ENCODE data around the gene AMN. TPM values are rescaled to one million over a fixed set of nuclear protein-coding genes. Genes with fewer than 3 reads are reported as not detected.

AMN gene
- total RNA-seq, 1 donor from 2014 or later = 11.8 TPM

DNA sequence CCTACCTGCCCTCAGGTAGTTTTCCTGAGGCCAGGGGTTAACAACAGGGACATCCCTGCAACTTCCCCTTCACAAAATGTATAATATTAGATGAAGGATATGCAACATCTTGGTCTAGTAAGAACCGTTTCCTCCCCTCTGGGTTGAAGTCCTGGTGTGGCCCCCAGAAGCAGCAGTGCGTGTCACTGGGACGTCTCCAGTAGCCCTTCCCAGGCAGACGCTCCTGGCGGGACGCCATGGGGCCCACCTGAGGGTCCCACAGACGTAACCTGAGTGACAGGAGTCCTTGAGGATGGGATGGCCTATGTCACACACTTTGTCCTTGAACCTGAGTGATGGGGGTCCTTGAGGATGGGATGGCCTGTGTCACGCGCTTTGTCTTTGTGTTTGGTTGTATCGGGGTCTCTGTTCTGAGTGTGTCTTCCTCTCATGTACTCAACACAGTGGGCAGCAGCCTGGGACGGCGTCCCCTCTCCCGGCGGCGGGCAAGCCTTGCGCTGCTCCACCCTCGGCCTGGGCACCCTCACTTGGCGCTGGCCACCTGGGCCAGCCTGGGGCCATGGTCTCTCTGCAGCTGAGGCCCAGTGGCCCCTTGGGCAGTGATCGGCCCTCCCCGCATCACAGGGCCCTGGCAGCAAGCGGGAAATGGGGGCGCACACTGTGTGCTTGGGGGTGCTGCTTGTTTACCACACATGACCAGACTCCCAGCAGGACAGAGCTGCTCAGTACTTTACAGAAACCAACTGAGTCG lies 14.3 kb upstream of the AMN start:
- Histone ChIP-seq H3K27ac (no peak overlapping the region), H3K36me3 (peaks cover 0 to 39% of the 10 kb centered on the region in 2 donors), H3K27me3 (no peaks in the 10 kb centered on the region), H3K9me3 (no peaks in the 10 kb centered on the region), H3K4me1 (no peaks in the 10 kb centered on the region), H3K4me3 (no peak overlapping the region)
- intact Hi-C loops (cut with DNase I) = no loop called here
- no peak for DNase-seq (ENCODE audit: extremely low spot score in 2 of 2)
- TF ChIP-seq POLR2AphosphoS5 (IDR thresholded peaks at IDR 0.05; ENCODE audit: insufficient read depth in 1 of 2, low read depth in 1 of 2) = no peak
- TF ChIP-seq CTCF (IDR thresholded peaks at IDR 0.05) = no peak
- TF ChIP-seq POLR2A (IDR thresholded peaks at IDR 0.05) = no peak

DNA sequence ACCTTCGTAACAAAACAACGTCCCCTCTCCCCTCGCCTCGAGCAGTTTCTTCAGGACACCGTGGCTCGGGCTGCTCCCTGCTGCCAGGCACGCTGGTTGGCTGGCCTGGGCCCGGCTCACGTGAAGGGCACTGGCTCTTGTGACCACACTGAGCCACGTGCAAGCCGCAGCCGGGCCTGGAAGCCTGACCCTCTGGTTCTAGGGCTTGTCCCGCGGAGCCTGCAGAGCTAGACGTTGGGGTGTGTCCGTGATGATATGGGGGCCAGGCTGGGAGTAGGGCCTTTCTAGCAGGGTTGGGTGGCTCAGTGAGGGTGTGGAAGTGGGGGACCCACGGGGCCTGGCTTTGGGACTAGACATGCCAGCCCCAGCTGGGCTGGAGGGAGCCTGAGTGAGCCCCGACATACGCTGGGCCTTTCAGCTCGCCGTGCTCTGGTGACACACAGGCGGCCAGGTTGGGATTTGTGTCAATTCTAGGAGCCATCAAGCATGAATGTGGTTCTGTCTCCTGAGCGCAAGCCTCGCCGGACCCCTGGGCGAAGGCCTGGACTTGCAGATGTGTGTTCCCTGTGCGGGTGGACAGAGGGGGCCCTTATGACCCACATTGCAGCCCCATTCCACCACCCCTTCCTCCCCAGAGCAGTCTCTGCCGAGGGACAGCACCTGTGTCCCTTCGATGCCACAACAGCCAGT lies 13.6 kb upstream of the AMN start:
- H3K36me3 ChIP-seq = peaks cover 0 to 31% of the 10 kb centered on the region in 2 donors
- TF ChIP-seq POLR2A (IDR thresholded peaks at IDR 0.05) (no peak), CTCF (IDR thresholded peaks at IDR 0.05) (no peak), POLR2AphosphoS5 (IDR thresholded peaks at IDR 0.05; ENCODE audit: insufficient read depth in 1 of 2, low read depth in 1 of 2) (no peak)
- no peak for DNase-seq (ENCODE audit: extremely low spot score in 2 of 2)
- no peak overlapping the region for H3K4me3 ChIP-seq
- no peak overlapping the region for H3K27ac ChIP-seq
- H3K4me1 ChIP-seq = no peaks in the 10 kb centered on the region
- intact Hi-C loops (cut with DNase I) = no loop called here
- H3K27me3 ChIP-seq = no peaks in the 10 kb centered on the region
- no peaks in the 10 kb centered on the region for H3K9me3 ChIP-seq

DNA sequence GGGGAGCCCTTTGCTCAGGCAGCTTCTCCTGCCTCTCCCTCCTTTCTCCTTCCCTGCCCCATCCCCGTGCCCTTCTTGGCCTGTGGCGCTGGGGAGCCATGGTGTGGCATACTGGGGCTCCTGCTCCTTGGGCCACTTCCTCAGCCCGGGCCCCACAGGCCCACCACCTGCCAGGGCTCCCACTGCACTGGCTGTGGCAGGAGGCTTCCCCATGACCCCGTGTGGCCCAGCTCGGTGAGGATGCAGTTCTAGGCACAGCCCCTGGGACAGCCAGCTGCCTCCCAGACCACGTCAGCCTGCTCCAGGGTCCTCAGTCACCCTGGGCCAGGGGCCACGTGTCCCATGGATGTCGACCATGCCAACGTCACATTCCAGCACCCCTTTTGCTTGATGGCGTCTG lies 13.0 kb upstream of the AMN start:
- TF ChIP-seq CTCF (IDR thresholded peaks at IDR 0.05) = no peak
- TF ChIP-seq POLR2AphosphoS5 (IDR thresholded peaks at IDR 0.05; ENCODE audit: insufficient read depth in 1 of 2, low read depth in 1 of 2) = no peak
- no peak for TF ChIP-seq POLR2A (IDR thresholded peaks at IDR 0.05)

DNA sequence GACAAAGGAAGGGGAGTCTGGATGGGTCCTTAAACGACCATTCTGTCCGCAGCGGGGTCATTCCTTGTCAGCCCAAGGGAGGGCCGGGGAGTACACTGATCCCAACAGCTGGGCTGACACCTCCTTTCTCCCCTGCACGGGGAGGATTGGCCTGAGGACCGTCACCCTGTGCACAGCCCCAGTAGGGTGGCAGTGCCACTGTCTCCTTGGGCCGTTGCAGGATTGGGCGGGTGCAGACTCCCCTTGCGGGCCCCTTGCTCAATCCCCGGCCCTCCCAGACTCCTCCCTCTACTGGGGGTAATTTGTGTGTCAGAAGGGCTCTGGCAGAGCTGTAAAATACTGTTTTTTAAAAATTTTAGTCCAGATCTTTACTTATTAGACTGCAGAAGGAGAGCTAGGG lies 12.6 kb upstream of the AMN start:
- no peak for DNase-seq (ENCODE audit: extremely low spot score in 2 of 2)
- Histone ChIP-seq H3K9me3 (no peaks in the 10 kb centered on the region), H3K4me3 (no peak overlapping the region), H3K4me1 (no peaks in the 10 kb centered on the region), H3K27me3 (no peaks in the 10 kb centered on the region), H3K27ac (no peak overlapping the region), H3K36me3 (peaks cover 0 to 26% of the 10 kb centered on the region in 2 donors)
- TF ChIP-seq POLR2A (IDR thresholded peaks at IDR 0.05) (no peak), POLR2AphosphoS5 (IDR thresholded peaks at IDR 0.05; ENCODE audit: insufficient read depth in 1 of 2, low read depth in 1 of 2) (no peak), CTCF (IDR thresholded peaks at IDR 0.05) (no peak)
- intact Hi-C loops (cut with DNase I) = loop anchor here (10.0 kb wide), 1 partner anchor 135 kb away; the partner anchor contains the start of gene TRAF3

More for the DNA sequence above, 13.0 kb upstream of the AMN start:
- intact Hi-C loops (cut with DNase I) = no loop called here
- Histone ChIP-seq H3K9me3 (no peaks in the 10 kb centered on the region), H3K27me3 (no peaks in the 10 kb centered on the region), H3K27ac (no peak overlapping the region), H3K4me1 (no peaks in the 10 kb centered on the region), H3K36me3 (peaks cover 0 to 28% of the 10 kb centered on the region in 2 donors), H3K4me3 (no peak overlapping the region)
- no peak for DNase-seq (ENCODE audit: extremely low spot score in 2 of 2)

- Histone ChIP-seq H3K4me1 (no peaks in the 10 kb centered on the region), H3K4me3 (no peak overlapping the region), H3K27ac (no peak overlapping the region), H3K27me3 (no peaks in the 10 kb centered on the region), H3K36me3 (peaks cover 0 to 21% of the 10 kb centered on the region in 2 donors), H3K9me3 (no peaks in the 10 kb centered on the region)
- intact Hi-C loops (cut with DNase I) = loop anchor here (10.0 kb wide), 1 partner anchor 136 kb away; the partner anchor contains the start of gene TRAF3
- TF ChIP-seq POLR2A (IDR thresholded peaks at IDR 0.05) = no peak
- TF ChIP-seq CTCF (IDR thresholded peaks at IDR 0.05) = no peak
- DNase-seq (ENCODE audit: extremely low spot score in 2 of 2) = no peak
Measured at GRCh38 chr14:102910442-102910841, 12.0 kb upstream of the AMN start.
